ENCODE data around the gene RANGAP1. TPM values are rescaled to one million over a fixed set of nuclear protein-coding genes. Genes with fewer than 3 reads are reported as not detected.

RANGAP1 gene
- total RNA-seq, 1 donor from 2014 or later: 135 TPM

DNA sequence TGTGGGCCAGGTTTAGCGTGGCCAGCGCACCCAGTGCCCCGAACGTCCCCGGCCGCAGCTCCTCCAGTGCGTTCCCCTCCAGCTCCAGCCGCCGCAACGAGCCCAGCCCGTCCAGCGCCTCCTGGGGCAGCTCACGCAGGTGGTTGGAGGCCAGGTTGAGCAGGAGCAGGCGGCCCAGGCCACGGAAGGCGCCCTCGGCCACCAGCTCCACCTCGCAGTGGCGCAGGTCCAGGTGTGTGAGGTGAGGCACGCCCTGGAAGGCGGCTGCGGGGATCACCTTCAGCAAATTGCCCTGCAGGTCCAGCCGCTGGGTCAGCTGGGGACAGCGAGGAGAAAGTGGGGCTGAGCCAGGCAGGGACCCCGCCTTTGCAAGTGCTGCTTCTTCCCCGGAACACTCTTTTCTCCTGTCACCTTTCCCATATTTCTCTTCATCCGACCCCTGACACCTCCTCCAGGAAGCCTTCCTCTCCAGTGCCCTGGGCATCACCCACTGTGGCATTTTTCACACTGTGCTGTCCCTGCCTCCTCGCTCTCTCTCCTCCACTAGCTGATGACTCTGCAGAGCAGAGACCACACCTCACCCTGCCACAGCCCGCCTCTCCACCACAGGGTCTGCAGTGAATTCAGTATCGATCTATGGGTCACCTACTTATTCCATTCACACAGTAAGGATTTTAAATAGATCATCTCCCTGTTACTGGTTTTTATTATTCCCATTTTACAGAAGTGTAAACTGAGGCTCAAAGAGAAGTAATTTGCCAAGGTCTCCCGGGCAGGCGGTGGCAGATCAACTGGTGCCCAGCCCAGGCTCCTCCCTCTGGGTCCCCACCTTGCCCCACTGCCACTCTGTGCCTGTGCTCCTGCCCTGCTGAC lies 47.2 kb downstream of the RANGAP1 start:
- no peak for DNase-seq (ENCODE audit: extremely low read depth, low read depth, low spot score)

DNA sequence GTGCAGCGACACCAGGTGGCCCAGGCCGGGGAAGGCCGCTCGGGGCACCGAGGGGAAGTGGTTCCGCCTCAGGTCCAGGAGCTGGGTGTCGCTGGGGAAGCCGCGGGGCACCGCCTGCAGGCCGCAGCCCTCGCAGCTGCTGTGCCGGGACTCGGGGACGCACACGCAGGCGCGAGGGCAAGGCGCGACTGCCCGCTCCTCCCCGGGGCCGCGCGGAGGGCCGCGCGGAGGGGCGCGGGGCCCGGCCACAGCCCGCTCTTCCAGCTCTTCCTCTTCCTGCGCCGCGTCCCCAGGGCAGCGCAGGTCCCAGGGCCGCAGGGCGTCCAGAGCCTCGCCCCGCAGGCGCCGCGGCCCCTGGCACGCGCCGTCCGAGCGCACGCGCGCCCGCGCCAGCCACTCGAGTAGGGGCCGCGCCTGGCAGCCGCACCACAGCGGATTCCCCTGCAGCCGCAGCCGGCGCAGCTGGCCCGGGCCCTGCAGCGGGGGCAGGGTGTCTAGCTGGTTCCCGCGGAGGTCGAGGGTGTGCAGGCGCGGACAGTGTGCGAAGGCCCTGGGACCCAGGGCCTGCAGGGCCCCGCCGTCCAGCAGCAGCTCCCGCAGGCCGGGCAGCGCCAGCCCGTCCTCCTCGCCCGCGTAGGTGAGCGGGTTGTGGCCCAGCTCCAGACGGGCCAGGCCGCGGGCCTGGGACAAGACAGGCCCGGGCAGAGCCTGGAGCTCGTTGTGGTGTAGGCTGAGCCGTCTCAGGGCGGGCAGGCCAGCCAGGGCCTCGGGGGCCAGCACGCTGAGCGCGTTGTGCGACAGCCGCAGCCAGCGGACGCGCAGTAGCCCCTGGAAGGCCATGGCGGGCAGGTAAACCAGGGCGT lies 48.0 kb downstream of the RANGAP1 start:
- no peak for DNase-seq (ENCODE audit: extremely low read depth, low read depth, low spot score)

DNA sequence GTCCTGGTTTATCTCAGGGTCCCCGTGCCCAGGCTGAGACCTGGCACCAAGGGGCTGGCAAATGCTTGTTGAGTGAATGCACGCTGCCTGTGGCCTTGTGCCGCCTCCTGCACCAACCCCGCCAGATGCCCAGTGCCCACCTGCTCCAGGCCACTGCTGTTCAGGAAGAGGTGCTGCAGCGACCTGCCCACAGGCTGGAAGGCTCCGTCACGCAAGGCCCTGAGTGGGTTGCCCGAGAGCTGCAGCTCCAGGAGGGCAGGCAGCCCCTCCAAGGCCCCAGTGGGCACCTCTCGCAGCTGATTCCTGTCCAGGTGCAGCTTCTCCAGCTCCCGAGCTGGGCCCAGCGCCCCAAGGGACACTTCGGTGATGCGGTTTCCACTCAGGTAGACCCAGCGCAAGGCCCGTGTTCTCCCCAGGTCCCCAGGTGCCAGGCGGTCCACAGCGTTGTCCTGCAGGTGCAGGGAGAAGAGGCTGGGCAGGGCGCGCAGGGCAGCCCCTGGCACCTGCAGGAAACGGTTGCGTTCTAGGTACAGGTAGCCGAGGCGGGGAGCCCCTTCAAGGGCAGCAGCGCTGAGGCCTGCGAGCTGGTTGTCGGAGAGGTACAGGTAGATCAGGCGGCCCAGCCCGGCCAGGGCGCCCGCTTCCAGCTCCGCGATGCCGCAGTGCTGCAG lies 48.8 kb downstream of the RANGAP1 start:
- DNase-seq (ENCODE audit: extremely low read depth, low read depth, low spot score): no peak

DNA sequence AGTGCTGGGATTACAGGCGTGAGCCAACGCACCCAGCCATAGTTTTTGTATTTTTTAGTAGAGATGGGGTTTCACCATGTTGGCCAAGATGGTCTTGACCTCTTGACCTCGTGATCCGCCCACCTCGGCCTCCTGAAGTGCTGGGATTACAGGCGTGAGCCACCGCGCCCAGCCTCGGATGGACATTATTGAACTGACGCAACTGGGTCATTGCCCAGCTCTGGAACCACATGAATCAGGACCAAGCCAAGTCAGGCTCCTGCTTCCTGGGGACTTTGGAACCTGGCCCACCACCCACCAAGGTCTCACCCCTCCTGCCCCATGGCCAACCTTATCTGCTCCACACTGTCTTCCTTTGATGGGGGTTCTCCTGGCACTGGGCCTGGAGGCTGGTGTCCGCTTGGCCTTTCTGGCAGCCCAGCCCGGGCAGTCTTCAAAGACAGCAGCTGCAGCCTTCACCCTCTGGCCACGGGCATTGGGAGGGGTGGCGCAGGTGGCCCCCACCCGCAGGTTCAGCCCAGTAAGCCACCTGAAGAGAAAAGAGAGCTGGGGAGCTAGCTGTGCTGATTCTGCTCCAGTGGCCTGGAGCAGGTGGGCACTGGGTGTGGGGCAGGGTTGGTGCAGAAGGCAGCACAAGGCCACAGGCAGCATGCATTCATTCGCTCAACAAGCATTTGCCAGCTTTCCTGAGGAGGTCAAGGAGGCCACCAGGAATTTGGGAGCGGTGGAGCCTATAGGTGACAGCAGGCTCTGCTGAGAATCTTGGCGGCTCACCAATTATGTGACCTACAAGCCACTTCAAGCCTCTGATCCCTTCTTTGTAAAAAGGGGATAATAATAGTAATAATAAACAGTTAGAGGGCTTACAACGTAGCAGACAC lies 50.9 kb downstream of the RANGAP1 start:
- no peak for DNase-seq (ENCODE audit: extremely low read depth, low read depth, low spot score)

DNA sequence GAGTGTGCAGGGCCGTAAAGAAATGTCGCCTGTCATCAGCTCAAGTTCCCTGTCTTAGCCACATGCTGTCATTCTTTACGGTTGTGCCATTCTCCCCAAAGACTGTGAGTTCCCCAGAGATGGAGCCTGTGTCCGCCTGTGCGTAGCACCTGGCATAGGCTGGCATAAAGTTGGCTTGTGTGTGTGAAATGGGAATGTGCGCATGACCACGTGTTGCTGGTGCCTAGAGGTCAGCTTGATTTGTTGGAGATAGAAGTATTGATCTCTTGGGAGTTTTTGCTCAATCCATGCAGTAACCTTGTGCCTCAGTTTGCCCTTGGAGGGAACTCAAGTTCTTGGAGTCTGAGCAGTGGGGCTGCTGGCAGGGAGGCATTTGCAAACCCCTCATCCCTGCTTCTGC lies 54.6 kb downstream of the RANGAP1 start:
- no peak for DNase-seq (ENCODE audit: extremely low read depth, low read depth, low spot score)

DNA sequence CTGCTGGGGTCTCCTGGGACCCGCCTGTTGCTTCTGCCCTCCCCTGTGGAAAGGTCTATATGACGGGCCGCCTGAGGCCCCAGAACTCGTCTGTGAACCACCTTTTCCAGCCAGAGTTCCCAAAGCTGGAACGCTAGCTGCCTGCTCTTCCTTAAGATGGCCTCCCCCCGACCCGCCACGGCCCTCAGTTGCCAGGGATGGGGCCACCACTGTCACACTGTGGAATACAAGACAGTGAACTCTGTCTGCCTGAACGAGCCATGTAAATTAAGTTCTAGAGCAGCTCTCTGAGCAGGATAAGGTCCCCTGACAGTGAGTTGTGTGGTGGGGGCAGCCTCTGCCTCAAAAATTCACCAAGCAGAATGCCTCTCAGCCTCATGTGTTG lies 55.6 kb downstream of the RANGAP1 start:
- DNase-seq (ENCODE audit: extremely low read depth, low read depth, low spot score): no peak

DNA sequence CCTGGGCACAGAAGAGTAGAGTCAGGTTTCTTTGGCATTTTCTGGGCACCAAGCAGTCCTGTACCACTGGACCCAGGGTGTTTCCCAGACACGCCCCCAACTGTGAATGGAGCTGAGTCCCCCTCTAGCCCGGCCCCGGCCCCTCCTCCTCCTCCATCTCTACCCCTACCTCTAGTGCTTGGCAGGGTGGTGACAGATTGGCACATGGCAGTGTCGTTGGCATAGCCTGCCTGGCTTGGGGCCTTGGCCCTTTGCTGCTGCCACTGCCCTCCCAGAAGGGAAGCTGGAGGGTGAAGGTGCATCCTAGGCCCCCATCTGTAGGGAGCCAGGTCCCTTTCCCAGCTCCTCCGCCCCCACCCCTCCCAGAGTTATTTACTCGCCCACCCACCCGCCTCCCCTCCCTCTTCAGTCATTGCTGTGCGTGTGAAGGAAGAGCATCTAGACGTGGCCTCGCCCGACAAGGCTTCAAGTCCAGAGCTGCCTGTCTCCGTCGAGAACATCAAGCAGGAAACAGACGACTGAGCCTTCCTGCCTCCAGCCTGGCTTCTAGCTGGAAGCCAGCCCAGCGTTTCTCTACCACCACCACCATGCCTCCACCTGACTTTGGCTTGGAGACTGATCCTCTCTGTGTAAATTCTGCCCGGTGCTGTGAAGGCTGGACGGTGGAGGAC lies 56.1 kb downstream of the RANGAP1 start:
- peak; percentile 34 for DNase-seq (ENCODE audit: extremely low read depth, low read depth, low spot score)

DNA sequence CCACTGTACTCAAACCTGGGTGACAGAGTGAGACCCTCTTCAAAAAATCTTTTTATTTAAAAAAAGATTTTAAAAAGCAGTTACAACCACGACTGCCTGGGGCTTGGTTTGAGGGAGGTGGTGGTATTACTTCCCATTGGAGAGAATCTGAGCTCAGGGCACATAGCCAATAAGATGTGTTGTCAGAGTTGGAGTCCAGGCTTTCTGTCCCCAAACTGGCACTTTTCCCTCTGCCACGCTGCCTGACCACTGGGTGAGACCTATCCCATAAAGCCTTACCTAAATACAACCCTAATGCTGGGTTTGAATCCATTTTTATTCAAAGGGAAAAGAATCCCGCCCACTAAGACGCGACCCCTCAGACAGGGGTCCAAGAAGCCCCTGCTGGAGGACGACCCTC lies 56.8 kb downstream of the RANGAP1 start:
- DNase-seq (ENCODE audit: extremely low read depth, low read depth, low spot score): no peak

DNA sequence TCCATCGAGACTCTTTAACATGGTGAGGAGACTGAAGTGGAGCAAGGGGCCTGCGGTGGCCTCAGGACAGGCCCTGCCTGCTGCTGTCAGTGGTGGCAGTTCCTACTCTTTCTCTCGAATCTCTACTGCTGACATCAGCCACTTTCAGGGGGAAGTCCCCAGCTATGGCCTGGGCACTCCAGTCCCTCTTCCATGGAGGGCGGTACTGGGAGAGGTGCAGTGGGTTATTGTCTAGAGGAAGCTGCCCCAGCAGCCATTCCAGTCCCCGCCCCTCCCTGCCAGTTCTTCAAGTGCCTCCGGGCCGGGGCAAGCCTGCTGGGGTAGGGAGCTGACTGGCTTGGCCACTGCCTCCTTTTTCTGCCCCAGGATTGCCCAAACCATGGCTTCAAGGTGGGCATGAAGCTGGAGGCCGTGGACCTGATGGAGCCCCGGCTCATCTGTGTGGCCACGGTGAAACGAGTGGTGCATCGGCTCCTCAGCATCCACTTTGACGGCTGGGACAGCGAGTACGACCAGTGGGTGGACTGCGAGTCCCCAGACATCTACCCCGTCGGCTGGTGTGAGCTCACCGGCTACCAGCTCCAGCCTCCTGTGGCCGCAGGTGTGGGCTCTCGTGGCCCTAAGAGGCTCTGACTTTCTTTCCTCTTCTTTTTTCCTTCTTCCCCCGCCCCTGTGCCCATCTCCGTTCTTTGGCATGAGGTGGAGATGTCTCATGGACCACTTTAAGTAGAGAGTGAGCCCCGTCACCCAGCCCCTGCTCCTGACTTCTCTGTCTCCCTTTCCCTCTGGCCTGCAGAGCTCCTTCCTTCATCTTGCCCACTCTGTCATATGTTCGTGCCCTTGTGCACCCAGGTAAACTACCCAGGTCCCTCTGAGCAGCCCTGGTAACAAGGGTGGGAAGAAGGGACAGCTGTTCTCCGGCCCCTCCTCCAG lies 59.0 kb downstream of the RANGAP1 start:
- no peak for DNase-seq (ENCODE audit: extremely low read depth, low read depth, low spot score)

DNA sequence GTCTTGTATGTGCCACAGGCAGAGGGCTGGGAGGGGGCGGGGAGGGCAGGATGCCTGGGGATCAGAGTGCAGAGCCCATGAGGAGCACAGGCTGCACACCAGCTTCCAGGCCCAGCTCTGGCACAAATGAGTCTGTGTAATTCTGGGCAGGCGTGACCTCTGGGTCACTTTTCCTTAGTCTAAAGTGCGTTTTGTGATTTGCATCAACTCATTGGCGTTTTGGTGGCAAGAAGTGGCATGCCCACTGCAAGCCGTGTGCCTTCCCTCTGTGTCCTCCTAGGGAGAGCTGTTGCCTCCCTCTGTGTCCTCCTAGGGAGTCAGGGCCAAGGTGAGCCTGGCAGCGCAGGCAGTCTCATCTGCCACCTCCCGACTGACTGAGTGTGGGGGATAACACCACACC lies 62.5 kb downstream of the RANGAP1 start:
- DNase-seq (ENCODE audit: extremely low read depth, low read depth, low spot score): no peak

DNA sequence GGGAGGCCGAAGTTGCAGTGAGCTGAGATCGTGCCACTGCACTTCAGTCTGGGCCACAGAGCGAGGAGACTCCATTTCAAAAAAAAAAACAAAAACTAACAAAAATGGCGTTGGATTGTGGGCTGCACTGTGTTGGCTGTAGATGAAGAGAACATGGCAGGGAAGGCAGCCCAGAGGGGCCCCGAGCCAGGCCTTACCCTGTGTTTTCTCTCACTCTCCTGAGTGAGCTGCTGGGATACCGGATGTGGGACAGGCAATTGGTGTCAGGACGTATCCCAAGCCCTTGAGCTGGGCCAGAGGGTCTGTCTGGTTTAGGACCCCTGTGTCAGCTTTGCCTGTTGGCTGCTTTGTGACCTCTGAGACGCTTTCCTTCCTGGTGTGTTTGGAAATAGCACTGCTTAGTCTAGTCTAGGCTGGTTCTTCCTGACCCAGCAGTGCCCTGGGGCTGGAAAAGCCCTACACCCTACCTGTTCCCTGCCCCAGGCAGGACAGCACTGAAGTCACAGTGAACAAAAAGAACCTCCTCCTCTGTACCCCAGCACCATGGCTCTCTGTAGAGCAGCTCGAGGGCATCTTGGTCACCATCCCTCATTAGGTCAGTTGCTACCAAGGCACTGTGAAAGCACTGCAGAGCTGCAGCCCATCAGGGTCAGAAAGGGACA lies 63.0 kb downstream of the RANGAP1 start:
- DNase-seq (ENCODE audit: extremely low read depth, low read depth, low spot score): no peak

DNA sequence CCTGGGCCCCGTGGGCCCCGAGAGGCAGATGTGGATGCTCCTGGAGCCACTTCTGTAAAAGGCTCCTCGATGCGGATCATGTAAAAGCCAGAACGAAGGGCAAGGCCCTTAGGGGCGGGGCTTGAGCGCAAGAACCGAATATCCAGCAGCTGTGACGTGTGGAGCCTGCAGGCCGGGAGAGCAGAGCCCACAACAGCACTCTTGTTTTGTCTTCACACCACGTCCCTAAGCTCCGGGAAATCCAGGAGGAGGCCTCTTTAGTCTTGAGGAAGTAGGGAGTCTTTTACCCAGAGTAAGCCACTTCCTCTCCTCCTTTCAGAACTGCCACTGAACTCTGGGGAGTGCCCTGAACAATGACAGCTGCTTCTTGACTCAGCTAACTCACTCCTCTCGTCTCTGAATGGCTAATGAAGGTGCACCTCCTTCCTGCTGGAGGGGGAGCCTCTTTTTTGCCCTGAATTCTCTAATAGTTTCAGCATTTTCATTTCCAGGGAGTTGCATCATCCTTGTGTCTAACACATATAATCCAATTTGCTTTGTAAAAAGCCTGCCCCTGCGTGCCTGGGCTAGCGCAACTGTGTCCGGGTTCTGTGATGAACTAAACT lies 68.3 kb downstream of the RANGAP1 start:
- no peak for DNase-seq (ENCODE audit: extremely low read depth, low read depth, low spot score)

DNA sequence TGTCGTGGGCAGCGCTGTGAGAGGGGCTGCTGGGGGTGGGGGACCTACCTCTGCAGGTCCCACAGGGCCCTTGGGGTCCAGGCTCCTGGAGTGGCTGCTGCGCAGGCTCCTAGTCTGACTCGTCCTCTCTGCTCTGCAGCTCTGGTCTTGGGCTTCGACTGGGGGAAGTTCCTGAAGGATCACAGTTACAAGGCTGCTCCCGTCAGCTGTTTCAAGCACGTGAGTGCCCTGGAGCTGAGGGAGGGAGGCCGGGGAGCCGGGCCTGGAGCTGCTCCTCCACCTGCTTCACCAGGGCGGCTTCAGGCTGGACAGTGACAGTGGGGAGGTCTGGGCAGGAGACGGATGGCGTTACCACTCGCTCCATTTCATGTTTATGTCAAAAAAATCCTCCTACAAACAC lies 69.0 kb downstream of the RANGAP1 start:
- DNase-seq (ENCODE audit: extremely low read depth, low read depth, low spot score): no peak

DNA sequence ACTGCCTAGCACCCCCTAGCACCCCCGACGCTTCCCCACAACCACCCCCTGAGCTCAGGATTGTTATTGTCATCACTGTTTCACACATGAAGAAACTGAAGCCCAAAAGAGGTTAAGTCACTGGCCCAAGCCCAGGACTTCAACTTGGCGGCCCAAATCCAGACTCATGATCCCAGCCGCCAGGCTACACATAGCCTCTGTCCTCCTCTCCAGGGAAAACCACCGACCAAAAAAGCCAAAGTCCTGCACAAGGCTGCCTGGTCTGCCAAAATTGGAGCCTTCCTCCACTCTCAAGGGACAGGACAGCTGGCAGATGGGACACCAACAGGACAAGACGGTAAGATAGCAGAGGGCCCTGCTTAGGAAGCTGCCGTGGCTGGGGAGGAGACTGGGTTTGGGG lies 70.1 kb downstream of the RANGAP1 start:
- DNase-seq (ENCODE audit: extremely low read depth, low read depth, low spot score): no peak

DNA sequence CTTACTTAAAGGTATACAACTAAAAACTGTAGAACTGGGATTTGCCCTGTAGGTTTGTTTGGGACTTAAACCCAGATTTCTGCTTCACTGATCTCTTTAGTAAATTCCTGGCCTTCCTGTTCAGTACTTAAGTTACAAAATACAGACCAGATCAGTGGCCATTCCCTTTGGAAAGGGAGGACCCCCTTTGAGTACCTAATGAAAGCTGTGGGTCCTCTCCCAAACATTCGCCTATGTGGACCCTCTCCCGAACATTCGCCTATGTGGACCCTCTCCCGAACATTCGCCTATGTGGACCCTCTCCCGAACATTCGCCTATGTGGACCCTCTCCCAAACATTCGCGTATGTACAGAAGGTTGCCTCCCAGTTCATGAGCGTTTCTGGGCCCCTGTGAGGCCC lies 70.6 kb downstream of the RANGAP1 start:
- DNase-seq (ENCODE audit: extremely low read depth, low read depth, low spot score): no peak

DNA sequence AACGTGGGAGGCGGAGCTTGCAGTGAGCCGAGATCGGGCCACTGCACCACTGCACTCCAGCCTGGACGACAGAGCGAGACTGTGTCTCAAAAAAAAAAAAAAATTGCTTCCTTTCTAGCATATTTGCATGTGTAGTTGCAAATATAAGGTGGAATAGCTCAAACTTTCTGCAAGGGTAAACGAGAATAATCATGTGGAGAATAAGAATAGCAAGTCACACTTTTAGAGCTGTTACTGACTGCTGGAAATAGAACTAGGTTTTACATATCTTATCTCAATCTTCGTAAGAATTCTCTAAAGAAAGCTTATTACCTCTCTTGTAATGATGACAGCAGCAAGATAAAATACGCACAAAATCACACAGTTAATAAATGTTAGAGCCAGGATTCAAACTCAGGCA lies 79.3 kb downstream of the RANGAP1 start:
- DNase-seq (ENCODE audit: extremely low read depth, low read depth, low spot score): no peak

DNA sequence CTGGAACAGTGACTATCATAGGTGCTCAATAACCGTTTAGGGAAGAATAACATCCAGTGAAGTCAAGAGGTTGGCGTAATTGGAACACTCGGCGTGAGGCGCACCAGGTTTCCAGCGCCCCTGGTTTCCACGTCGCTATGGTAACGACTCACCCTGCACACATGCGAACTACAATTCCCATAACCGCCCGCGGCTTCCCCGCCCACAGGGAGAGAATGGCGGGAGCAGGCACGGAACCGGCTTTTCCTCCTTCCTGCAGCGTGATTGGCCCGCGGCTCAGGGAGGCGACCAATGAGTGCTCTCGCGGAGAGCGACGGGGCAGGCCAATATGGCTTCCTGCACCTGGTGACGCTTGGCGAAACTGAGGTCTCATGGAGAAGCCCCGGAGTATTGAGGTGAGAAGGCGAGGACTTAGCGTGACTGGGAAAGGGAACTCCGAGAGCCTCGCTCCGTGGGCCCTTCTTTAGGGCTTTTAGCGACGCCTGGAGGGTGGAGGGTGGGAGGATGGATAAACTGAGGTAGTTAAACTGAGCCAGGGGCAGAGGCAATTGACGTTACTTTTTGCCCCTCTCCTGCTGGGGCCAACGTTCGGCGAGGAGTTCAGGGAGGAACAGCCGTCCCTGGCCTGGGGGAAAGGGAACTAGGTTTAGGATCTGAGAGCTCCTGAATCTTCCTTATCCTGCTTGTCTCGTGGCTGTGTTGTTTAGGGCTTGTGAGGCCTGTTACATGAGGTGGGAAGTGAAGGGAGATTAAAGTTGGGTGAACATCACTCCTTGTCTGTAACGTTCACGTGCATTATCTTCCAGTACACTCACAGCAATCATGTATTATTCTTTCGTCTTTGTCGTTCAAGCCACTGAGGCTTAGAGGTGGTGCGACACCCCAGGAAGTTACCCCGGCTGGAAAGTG lies 80.7 kb downstream of the RANGAP1 start, which contains the start of gene L3MBTL2:
Gene L3MBTL2 (plus strand): TSS at position 321 of the 909 bp plus-strand sequence. CDS start 51 bp downstream, at position 372.
- DNase-seq (ENCODE audit: extremely low read depth, low read depth, low spot score): no peak
